KOPT-K1 (cell line): Measurements from ENCODE around the gene IMMP2L.
A peak's percentile ranks its signal among the peaks of the same experiment; 100 is the strongest.

Source experiments
- H3K27ac ChIP-seq: fragments of 200-600 bp; sonication (generic); 2 replicates; pipeline ENCODE4 v1.5.1; 2016; ENCODE audit warnings: antibody characterized with exemption, mild to moderate bottlenecking, low read depth, low read length; ENCODE audit not compliant: poor library complexity, severe bottlenecking
- H3K36me3 ChIP-seq: fragments of 200-600 bp; sonication (generic); 2 replicates; pipeline ENCODE4 v1.5.1; 2017; ENCODE audit warnings: antibody characterized with exemption, mild to moderate bottlenecking, low read length, moderate library complexity; ENCODE audit not compliant: insufficient read depth
- H3K9me3 ChIP-seq: fragments of 200-600 bp; sonication (generic); 2 replicates; pipeline ENCODE4 v1.5.1; 2017; ENCODE audit warnings: antibody characterized with exemption, low read length, mild to moderate bottlenecking; ENCODE audit not compliant: insufficient read depth, poor library complexity, severe bottlenecking

Gene IMMP2L

DNA sequence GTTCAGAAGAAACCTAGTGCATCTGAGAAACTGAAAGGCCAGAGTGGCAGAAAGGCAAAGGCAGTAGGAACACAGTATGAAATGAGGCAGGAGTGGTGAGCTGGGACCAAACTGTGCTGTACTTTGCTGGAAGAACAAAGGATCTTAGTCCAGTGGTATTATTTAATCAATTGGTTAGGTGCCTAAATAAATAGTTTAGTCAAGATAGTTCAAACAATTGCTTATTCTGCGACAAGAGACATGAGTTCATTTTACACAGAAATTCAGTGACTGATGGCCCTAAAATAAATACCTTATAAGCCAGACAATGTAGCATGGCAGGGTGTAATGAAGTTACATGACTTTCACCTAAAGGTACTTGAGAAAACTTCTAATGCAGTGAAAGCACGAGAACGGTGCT is 653.2 kb downstream of the IMMP2L start:
- Histone ChIP-seq H3K36me3 (no peaks in the 10 kb centered on the region), H3K27ac (no peak overlapping the region)

GRCh38 chr7:110905773-110906566 is 656.3 kb downstream of the IMMP2L start:
- Histone ChIP-seq H3K36me3 (no peaks in the 10 kb centered on the region), H3K9me3 (peaks cover 13% of the 10 kb centered on the region), H3K27ac (no peak overlapping the region)

More for the DNA sequence above, 653.2 kb downstream of the IMMP2L start:
- peaks cover 13% of the 10 kb centered on the region for H3K9me3 ChIP-seq

DNA sequence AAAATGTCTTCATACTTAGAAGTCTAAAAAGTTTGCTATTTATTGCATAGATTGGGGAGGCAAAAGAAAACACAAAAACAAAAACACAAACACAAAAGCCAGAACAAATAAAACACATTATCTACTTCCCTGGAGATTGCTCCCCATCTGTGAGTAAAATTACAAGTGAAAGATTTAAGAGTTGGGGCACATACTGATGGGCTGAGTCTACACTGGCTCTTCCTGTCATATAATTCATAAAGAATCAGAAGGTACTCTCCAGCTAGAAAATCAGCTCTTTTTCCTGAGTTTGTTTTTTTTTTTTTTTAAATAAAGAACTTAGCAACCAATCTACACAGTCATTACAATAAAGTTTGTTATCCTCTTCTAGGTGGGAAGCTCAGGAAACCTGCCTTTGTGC is 663.8 kb downstream of the IMMP2L start:
- Histone ChIP-seq H3K36me3 (no peaks in the 10 kb centered on the region), H3K27ac (no peak overlapping the region), H3K9me3 (peaks cover 20% of the 10 kb centered on the region)

GRCh38 chr7:110897538-110897937 is 664.8 kb downstream of the IMMP2L start:
- Histone ChIP-seq H3K9me3 (peaks cover 20% of the 10 kb centered on the region), H3K27ac (no peak overlapping the region)

DNA sequence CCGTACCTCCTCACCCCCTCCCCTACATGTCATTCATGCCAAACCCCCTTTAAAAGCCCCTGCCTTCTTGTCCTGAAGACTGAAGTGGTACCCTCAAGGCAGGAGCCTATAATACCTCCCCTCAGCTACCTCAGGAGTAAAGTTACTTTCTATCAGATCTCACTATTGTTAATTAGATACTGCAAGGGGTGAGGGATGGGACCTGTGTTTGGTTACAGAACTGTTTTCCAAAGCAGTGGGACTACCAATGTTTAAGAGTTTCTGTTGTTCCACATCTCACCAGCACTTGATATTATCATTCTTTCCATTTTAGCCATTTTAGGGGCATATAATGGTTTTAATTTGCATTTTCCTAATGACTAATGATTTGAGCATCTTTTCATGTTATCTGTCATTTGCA is 668.2 kb downstream of the IMMP2L start:
- peaks cover 20% of the 10 kb centered on the region for H3K9me3 ChIP-seq
- no peak overlapping the region for H3K27ac ChIP-seq
- no peaks in the 10 kb centered on the region for H3K36me3 ChIP-seq

More at GRCh38 chr7:110897538-110897937, 664.8 kb downstream of the IMMP2L start:
- H3K36me3 ChIP-seq: no peaks in the 10 kb centered on the region

DNA sequence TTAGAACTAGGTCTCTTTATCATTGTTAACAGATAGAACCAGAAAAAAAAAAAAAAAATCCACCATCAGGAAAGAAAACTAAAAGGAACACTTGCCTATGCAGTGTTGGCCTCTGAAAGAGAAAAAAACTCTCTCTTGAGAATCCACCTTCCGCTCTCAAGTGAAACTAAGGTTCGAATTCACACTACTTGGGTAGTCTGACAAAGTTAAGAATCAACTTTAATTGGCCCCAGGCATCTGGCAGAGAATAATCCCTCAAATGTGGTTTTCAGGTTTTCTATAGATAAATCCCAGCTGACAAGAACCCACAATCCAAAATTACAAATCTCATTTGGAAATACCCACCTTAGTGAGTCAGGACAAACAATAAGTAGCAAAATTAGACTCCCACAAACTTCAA is 671.1 kb downstream of the IMMP2L start:
- Histone ChIP-seq H3K9me3 (peaks cover 16% of the 10 kb centered on the region), H3K36me3 (no peaks in the 10 kb centered on the region), H3K27ac (no peak overlapping the region)

- no peaks in the 10 kb centered on the region for H3K36me3 ChIP-seq
- no peak overlapping the region for H3K27ac ChIP-seq
- peaks cover 12% of the 10 kb centered on the region for H3K9me3 ChIP-seq
These were observed 672.2 kb downstream of the IMMP2L start for GRCh38 chr7:110890101-110890500.

GRCh38 chr7:110889335-110889734 is 673.0 kb downstream of the IMMP2L start:
- no peak overlapping the region for H3K27ac ChIP-seq
- no peaks in the 10 kb centered on the region for H3K36me3 ChIP-seq
- H3K9me3 ChIP-seq: peaks cover 6% of the 10 kb centered on the region

DNA sequence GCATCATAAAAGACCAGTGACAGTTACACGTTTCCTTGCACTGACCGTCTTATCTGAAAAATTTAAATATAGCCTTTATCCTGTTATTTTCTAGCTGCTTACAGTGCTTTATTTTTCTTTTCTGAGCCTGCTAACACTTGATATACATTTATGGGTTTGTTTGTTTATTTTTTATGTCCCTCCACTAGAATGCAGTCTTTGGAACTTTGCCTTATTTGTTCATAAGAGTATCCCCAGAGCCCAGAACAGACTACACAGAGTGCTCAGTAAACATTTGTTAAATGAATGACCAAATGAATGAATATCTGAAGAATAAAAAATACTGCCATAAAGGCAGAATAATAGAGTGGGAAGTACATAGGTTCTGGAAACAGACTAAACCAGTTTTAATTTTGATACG is 673.7 kb downstream of the IMMP2L start:
- Histone ChIP-seq H3K27ac (no peak overlapping the region), H3K9me3 (no peaks in the 10 kb centered on the region), H3K36me3 (no peaks in the 10 kb centered on the region)

GRCh38 chr7:110885474-110885873 is 676.8 kb downstream of the IMMP2L start:
- Histone ChIP-seq H3K27ac (no peak overlapping the region), H3K36me3 (no peaks in the 10 kb centered on the region), H3K9me3 (no peaks in the 10 kb centered on the region)

GRCh38 chr7:110881721-110882120 is 680.6 kb downstream of the IMMP2L start:
- Histone ChIP-seq H3K9me3 (no peaks in the 10 kb centered on the region), H3K27ac (no peak overlapping the region), H3K36me3 (no peaks in the 10 kb centered on the region)

- Histone ChIP-seq H3K36me3 (no peaks in the 10 kb centered on the region), H3K9me3 (no peaks in the 10 kb centered on the region), H3K27ac (no peak overlapping the region)
These were observed 681.3 kb downstream of the IMMP2L start for GRCh38 chr7:110880971-110881370.

DNA sequence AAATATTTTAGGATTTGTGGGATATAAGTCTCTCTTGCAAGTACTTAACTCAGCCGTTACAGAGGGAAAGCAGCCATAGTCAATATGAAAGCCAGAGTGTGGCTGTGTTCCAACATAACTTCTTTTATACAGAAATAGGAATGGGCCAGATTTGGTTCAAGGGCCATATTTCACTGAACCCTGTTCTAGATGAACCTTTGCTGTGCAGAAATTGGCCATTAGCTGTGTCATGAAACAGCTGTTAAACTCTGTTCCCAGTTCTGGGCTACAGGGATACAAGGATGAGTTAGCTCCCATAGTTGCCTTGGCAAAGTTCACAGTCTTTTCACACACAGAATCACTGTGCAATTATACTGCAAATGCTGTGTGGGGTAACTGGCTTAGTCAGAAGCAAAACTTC is 685.3 kb downstream of the IMMP2L start:
- H3K36me3 ChIP-seq: no peaks in the 10 kb centered on the region
- no peak overlapping the region for H3K27ac ChIP-seq
- H3K9me3 ChIP-seq: no peaks in the 10 kb centered on the region

DNA sequence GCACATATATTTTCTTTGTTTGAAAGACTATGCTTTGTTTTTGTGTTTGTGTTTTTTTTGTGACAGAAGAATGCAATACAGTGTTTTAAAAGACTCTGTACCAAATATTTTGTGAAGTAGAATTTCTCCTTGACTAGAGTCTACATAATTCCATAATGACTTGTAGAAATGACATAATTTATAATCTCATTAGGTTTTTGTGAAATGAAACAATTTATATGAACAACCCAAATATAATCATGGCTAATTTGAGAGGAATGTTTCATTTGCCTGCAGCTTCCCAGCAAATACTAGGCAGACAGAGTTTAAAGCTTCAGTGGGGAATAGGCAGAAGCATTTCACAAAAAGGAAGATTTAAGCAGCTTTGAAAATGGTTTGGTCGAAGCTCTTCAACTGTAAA is 686.9 kb downstream of the IMMP2L start:
- no peaks in the 10 kb centered on the region for H3K9me3 ChIP-seq
- H3K27ac ChIP-seq: no peak overlapping the region
- no peaks in the 10 kb centered on the region for H3K36me3 ChIP-seq

GRCh38 chr7:110871856-110872255 is 690.4 kb downstream of the IMMP2L start:
- Histone ChIP-seq H3K27ac (no peak overlapping the region), H3K9me3 (no peaks in the 10 kb centered on the region), H3K36me3 (no peaks in the 10 kb centered on the region)

DNA sequence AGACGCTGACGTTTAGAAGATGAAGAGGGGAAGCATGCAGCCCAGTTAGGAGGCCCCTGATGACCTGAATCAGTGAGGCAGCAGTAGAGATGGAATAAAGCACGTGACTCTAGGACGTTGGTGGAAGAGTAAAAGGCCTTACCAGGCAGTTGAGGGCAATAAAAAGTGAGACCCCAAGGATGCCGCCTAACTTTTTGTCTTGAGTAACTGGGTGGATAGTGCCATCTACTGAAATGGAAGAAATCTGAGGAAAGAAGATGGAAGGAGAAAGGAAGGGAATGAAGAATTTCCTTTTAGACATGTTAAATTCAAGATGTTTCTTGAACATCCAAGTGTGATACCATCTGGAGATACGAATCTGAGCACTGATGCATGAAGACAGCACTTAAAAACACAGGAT is 691.4 kb downstream of the IMMP2L start:
- Histone ChIP-seq H3K27ac (peak overlapping the region; percentile 41), H3K9me3 (no peaks in the 10 kb centered on the region), H3K36me3 (no peaks in the 10 kb centered on the region)
